DMS114 treated with DMSO at 0.1 percent for 48 hours (cell line): ENCODE measurements around the gene GCK.

Source experiments
- DNase-seq: peaks from one replicate; lab custom pipeline; 2025; ENCODE audit not compliant: unreplicated experiment; lab: John Stamatoyannopoulos, UW

GCK gene

GRCh38 chr7:44107116-44107960, 81.9 kb downstream of the GCK start:
- no peak for DNase-seq

- no peak for DNase-seq
Observed at GRCh38 chr7:44106311-44107065, 82.8 kb downstream of the GCK start.

GRCh38 chr7:44105832-44106231, 83.4 kb downstream of the GCK start:
- no peak for DNase-seq

- DNase-seq: no peak
Observed at GRCh38 chr7:44104860-44105771, 84.1 kb downstream of the GCK start.

- no peak for DNase-seq
Observed at GRCh38 chr7:44103923-44104859, 85.0 kb downstream of the GCK start, which contains the start of gene AEBP1. TSS of gene AEBP1 (plus strand) at chr7:44104345. CDS start at chr7:44104666, 321 bp downstream.

GRCh38 chr7:44103566-44103922, 85.7 kb downstream of the GCK start:
- no peak for DNase-seq

GRCh38 chr7:44102846-44103565, 86.2 kb downstream of the GCK start:
- no peak for DNase-seq

GRCh38 chr7:44101966-44102845, 87.0 kb downstream of the GCK start:
- DNase-seq: no peak

GRCh38 chr7:44101303-44101965, 87.8 kb downstream of the GCK start:
- no peak for DNase-seq

- DNase-seq: no peak
Observed at GRCh38 chr7:44100458-44101302, 88.6 kb downstream of the GCK start.

GRCh38 chr7:44099669-44100068, 89.6 kb downstream of the GCK start:
- DNase-seq: no peak

GRCh38 chr7:44098092-44099068, 90.9 kb downstream of the GCK start:
- DNase-seq: no peak

GRCh38 chr7:44097064-44097932, 91.9 kb downstream of the GCK start:
- no peak for DNase-seq

- no peak for DNase-seq
Observed at GRCh38 chr7:44096326-44096881, 92.8 kb downstream of the GCK start.

GRCh38 chr7:44095781-44096180, 93.5 kb downstream of the GCK start:
- no peak for DNase-seq
